OCI-LY3 (cell line): ENCODE measurements around the gene IFT43.

Experiments used
- EZH2phosphoT487 ChIP-seq: fragments of 200-600 bp; shearing (Covaris generic); IDR thresholded peaks from 2 replicates; pipeline ENCODE4 v1.6.1; 2018; ENCODE audit warnings: antibody characterized with exemption, mixed run types, low read depth
- TF ChIP-seq, protein P1 (sequence below): fragments of 200-600, 300-600 bp; sonication (generic); IDR thresholded peaks from 2 replicates; pipeline ENCODE4 v1.5.1; 2014; ENCODE audit warnings: antibody characterized with exemption, low read length, low read depth

DNA sequence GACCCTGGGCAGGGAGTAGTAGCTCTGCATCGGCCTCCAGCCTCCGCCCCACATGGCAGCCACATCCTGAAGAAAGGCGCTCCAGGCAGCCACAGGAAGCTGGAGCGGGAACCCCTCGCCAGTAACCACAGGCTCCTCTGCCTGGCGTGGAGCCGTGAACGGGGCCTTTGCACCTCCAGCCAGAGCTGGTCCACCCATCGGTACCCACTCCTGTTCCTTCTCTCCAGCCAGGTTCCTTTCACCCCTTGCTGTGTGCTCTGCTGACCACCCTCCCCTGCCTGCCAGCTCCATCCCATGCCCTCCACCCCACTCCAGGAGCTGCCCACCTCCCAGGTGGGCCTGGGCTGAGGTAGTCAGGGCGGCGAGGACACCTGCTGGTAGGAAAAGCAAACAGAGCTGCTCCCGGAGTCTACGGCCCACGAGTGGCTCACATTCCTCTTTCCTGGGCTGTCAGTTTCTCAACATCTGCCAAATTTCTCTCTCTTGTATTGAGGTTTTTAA, 6.4 kb upstream of the IFT43 start:
- TF ChIP-seq, protein P1, sequence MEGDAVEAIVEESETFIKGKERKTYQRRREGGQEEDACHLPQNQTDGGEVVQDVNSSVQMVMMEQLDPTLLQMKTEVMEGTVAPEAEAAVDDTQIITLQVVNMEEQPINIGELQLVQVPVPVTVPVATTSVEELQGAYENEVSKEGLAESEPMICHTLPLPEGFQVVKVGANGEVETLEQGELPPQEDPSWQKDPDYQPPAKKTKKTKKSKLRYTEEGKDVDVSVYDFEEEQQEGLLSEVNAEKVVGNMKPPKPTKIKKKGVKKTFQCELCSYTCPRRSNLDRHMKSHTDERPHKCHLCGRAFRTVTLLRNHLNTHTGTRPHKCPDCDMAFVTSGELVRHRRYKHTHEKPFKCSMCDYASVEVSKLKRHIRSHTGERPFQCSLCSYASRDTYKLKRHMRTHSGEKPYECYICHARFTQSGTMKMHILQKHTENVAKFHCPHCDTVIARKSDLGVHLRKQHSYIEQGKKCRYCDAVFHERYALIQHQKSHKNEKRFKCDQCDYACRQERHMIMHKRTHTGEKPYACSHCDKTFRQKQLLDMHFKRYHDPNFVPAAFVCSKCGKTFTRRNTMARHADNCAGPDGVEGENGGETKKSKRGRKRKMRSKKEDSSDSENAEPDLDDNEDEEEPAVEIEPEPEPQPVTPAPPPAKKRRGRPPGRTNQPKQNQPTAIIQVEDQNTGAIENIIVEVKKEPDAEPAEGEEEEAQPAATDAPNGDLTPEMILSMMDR = peak; percentile 78
- no peak for TF ChIP-seq EZH2phosphoT487
